Activated T-cell treated with anti-CD3 and anti-CD28 coated beads, Interleukin-2, amount 50 U/mL, for 72 hours (primary cell): ENCODE results near the gene C19orf25. TPM values are rescaled to one million over a fixed set of nuclear protein-coding genes. Genes with fewer than 3 reads are reported as not detected.

Experiments used
- ATAC-seq, 2 donors: fragments of 150-1000 bp; cut with Tn5 transposase; replicated peaks in 1 of 2; 2 replicates each; pipeline ENCODE4 v1.10.0; 2021; ENCODE audit warnings: moderate library complexity in 2 of 2, mild to moderate bottlenecking in 1 of 2
- DNase-seq, 2 donors: peaks; one replicate each; pipeline ENCODE4 v3.0.0; 2021 to 2022; ENCODE audit warnings: mixed read lengths in 1 of 2
- H3K27ac Mint-ChIP-seq: one replicate; pipeline ENCODE4 v1.8.0; 2022; ENCODE audit warnings: mild to moderate bottlenecking, moderate library complexity, mixed read lengths
- H3K27me3 Mint-ChIP-seq: one replicate; pipeline ENCODE4 v1.8.0; 2022; ENCODE audit warnings: low read depth, mixed read lengths
- H3K36me3 Mint-ChIP-seq, 2 donors: one replicate each; pipeline ENCODE4 v1.8.0; 2022; ENCODE audit warnings: mixed read lengths in 2 of 2, mild to moderate bottlenecking in 1 of 2; ENCODE audit not compliant: insufficient read depth in 2 of 2
- H3K4me1 Mint-ChIP-seq: one replicate; pipeline ENCODE4 v1.8.0; 2022; ENCODE audit warnings: low read depth, mixed read lengths
- H3K4me3 Mint-ChIP-seq, 2 donors: one replicate each; pipeline ENCODE4 v1.8.0; 2022; ENCODE audit warnings: mild to moderate bottlenecking in 2 of 2, mixed read lengths in 2 of 2, moderate library complexity in 2 of 2
- H3K9me3 Mint-ChIP-seq, 2 donors: one replicate each; pipeline ENCODE4 v1.8.0; 2022; ENCODE audit warnings: mixed read lengths in 2 of 2
- total RNA-seq, 2 donors: library from RNA; stranded (reverse); gene quantifications; one replicate each; pipeline ENCODE4 v1.2.3, GENCODE V29; 2022

Gene C19orf25
- total RNA-seq, 2 donors from 2014 or later: 28.1 to 31.7 TPM

- ATAC-seq (no peak), DNase-seq (no peak)
- H3K36me3 Mint-ChIP-seq: no peaks in the 10 kb centered on the region
- H3K4me3 Mint-ChIP-seq: peak overlapping the region; percentile 27 to 40
- H3K27me3 Mint-ChIP-seq: peaks cover 52% of the 10 kb centered on the region
- H3K4me1 Mint-ChIP-seq: peaks cover 26% of the 10 kb centered on the region
- H3K27ac Mint-ChIP-seq: no peak overlapping the region
- H3K9me3 Mint-ChIP-seq: no peaks in the 10 kb centered on the region
These were observed 24.0 kb downstream of the C19orf25 start for GRCh38 chr19:1455002-1455335.

- ATAC-seq (no peak), DNase-seq (peak in 1 of 2 donors; percentile 44)
- H3K4me1 Mint-ChIP-seq: peaks cover 24% of the 10 kb centered on the region
- no peak overlapping the region for H3K27ac Mint-ChIP-seq
- H3K36me3 Mint-ChIP-seq: no peaks in the 10 kb centered on the region
- H3K27me3 Mint-ChIP-seq: peaks cover 61% of the 10 kb centered on the region
- H3K9me3 Mint-ChIP-seq: no peaks in the 10 kb centered on the region
- H3K4me3 Mint-ChIP-seq: no peak overlapping the region
These were observed 25.3 kb downstream of the C19orf25 start for GRCh38 chr19:1453525-1454364.

- Mint-ChIP-seq H3K36me3 (no peaks in the 10 kb centered on the region), H3K4me1 (peaks cover 24% of the 10 kb centered on the region), H3K4me3 (no peak overlapping the region), H3K9me3 (no peaks in the 10 kb centered on the region), H3K27me3 (peaks cover 69% of the 10 kb centered on the region), H3K27ac (no peak overlapping the region)
- DNase-seq (no peak), ATAC-seq (no peak)
These were observed 26.1 kb downstream of the C19orf25 start for GRCh38 chr19:1452802-1453524.

GRCh38 chr19:1451916-1452801 is 26.9 kb downstream of the C19orf25 start:
- no peak for ATAC-seq

GRCh38 chr19:1450735-1451731 is 28.0 kb downstream of the C19orf25 start:
- H3K36me3 Mint-ChIP-seq: no peaks in the 10 kb centered on the region

More at GRCh38 chr19:1451916-1452801, 26.9 kb downstream of the C19orf25 start:
- Mint-ChIP-seq H3K36me3 (no peaks in the 10 kb centered on the region), H3K27me3 (peaks cover 72% of the 10 kb centered on the region), H3K4me3 (no peak overlapping the region), H3K9me3 (no peaks in the 10 kb centered on the region), H3K4me1 (peaks cover 24% of the 10 kb centered on the region), H3K27ac (no peak overlapping the region)
- no peak for DNase-seq

GRCh38 chr19:1449467-1450442 is 29.3 kb downstream of the C19orf25 start, which contains the start of gene APC2:
APC2 (plus strand) TSS chr19:1450121; CDS start chr19:1453002, 2,881 bp downstream.
- DNase-seq: peak; percentile 70 to 73
- H3K36me3 Mint-ChIP-seq: no peaks in the 10 kb centered on the region
- H3K27me3 Mint-ChIP-seq: peaks cover 66% of the 10 kb centered on the region
- peak within 1 kb of the TSS; percentile 73 to 80 for H3K4me3 Mint-ChIP-seq
- H3K27ac Mint-ChIP-seq: peak within 1 kb of the TSS; percentile 8
- ATAC-seq: peak; percentile 42 to 50
- peaks cover 21% of the 10 kb centered on the region for H3K4me1 Mint-ChIP-seq
- H3K9me3 Mint-ChIP-seq: no peaks in the 10 kb centered on the region

More at GRCh38 chr19:1450735-1451731, 28.0 kb downstream of the C19orf25 start:
- Mint-ChIP-seq H3K4me1 (peaks cover 24% of the 10 kb centered on the region), H3K27me3 (peaks cover 74% of the 10 kb centered on the region), H3K4me3 (peak overlapping the region; percentile 4 to 66), H3K9me3 (no peaks in the 10 kb centered on the region), H3K27ac (no peak overlapping the region)
- ATAC-seq: no peak
- no peak for DNase-seq

- Mint-ChIP-seq H3K36me3 (no peaks in the 10 kb centered on the region), H3K4me1 (peaks cover 21% of the 10 kb centered on the region)
- no peak for ATAC-seq
These were observed 31.1 kb downstream of the C19orf25 start for GRCh38 chr19:1447944-1448343.

GRCh38 chr19:1447504-1447903 is 31.5 kb downstream of the C19orf25 start:
- peaks cover 51% of the 10 kb centered on the region for H3K27me3 Mint-ChIP-seq
- peak overlapping the region; percentile 6 for H3K27ac Mint-ChIP-seq
- ATAC-seq: no peak
- peaks cover 0 to 3% of the 10 kb centered on the region in 2 donors for H3K36me3 Mint-ChIP-seq
- no peak for DNase-seq
- H3K9me3 Mint-ChIP-seq: no peaks in the 10 kb centered on the region
- H3K4me1 Mint-ChIP-seq: peaks cover 21% of the 10 kb centered on the region
- H3K4me3 Mint-ChIP-seq: peak overlapping the region in 1 of 2 donors; percentile 36

More at GRCh38 chr19:1447944-1448343, 31.1 kb downstream of the C19orf25 start:
- no peak for DNase-seq
- H3K27ac Mint-ChIP-seq: no peak overlapping the region
- peaks cover 55% of the 10 kb centered on the region for H3K27me3 Mint-ChIP-seq
- no peaks in the 10 kb centered on the region for H3K9me3 Mint-ChIP-seq
- peak overlapping the region in 1 of 2 donors; percentile 51 for H3K4me3 Mint-ChIP-seq

- peak overlapping the region in 1 of 2 donors; percentile 36 for H3K4me3 Mint-ChIP-seq
- peaks cover 24% of the 10 kb centered on the region for H3K4me1 Mint-ChIP-seq
- peaks cover 44% of the 10 kb centered on the region for H3K27me3 Mint-ChIP-seq
- H3K27ac Mint-ChIP-seq: peak overlapping the region; percentile 28
- no peak for ATAC-seq
- peaks cover 0 to 4% of the 10 kb centered on the region in 2 donors for H3K36me3 Mint-ChIP-seq
- no peaks in the 10 kb centered on the region for H3K9me3 Mint-ChIP-seq
- DNase-seq: no peak
These were observed 32.1 kb downstream of the C19orf25 start for GRCh38 chr19:1446713-1447481.

GRCh38 chr19:1445932-1446712 is 32.9 kb downstream of the C19orf25 start:
- Mint-ChIP-seq H3K9me3 (no peaks in the 10 kb centered on the region), H3K27ac (no peak overlapping the region), H3K4me1 (peaks cover 29% of the 10 kb centered on the region), H3K27me3 (peaks cover 38% of the 10 kb centered on the region), H3K36me3 (peaks cover 2 to 10% of the 10 kb centered on the region in 2 donors), H3K4me3 (peak overlapping the region in 1 of 2 donors; percentile 88)
- DNase-seq (no peak), ATAC-seq (peak in 1 of 2 donors; percentile 3)
